GM12801 (cell line): ENCODE data around the gene TSC2.

Experiments used
- CTCF ChIP-seq: IDR thresholded peaks from one replicate; pipeline ENCODE4 v1.5.1; 2011; ENCODE audit warnings: control low read depth; ENCODE audit not compliant: insufficient read length; ENCODE audit errors: extremely low read depth

The TSC2 gene

DNA sequence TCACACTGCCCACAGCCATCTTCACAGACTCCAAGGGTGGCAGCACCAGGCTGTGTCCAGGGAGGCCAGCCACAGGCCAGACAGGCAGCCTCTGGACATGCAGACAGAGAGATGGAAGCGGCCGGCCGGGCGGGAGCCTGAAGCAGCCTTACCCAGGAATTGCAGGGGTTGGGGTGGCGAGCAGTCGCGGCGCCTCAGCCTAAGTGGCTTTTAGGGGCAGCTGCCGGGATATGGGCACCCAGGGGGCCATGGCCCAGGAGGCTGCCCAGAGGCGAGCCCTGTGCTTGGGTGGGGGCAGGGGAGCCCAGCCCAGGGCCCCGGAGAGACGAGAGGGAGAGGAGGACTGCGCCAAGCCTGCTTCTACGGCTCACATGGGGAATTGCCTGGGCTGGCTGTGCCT, 22.5 kb upstream of the TSC2 start:
- no peak for TF ChIP-seq CTCF

- no peak for TF ChIP-seq CTCF
Observed at GRCh38 chr16:2025878-2026460, 21.8 kb upstream of the TSC2 start.

DNA sequence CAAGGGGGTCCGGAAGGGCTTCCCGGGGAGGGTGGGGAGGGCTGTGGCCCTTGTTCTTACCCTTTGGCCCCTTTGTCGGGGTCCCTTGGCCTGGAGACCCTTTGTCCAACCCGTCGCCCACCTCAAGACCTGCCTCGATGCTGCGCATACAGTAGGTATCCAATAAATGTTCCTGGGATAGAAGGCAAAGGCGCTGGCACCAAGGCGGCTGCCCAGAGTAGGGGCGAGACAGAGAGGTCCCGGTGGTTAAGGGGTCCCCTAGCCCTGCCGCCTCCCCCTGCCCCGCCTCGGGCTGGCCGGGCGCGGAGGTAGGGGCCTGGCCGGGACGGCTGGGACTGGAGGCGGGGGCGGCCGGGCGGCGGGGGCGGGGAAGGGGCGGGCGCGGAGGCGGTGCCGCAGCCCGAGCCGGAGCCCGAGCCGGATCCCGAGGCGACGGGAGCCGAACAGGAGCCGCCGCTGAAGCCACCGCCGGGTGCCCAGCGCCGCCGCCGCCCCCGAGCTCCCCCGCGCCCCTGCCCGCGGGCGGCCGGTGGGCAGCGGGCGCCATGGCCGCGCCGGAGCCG, 21.2 kb upstream of the TSC2 start, which contains the start of gene NHERF2:
Gene NHERF2 (plus strand): TSS at position 442 of the 563 bp plus-strand sequence. CDS start 104 bp downstream, at position 546.
- no peak for TF ChIP-seq CTCF

GRCh38 chr16:2027024-2028010, 20.5 kb upstream of the TSC2 start:
- TF ChIP-seq CTCF: no peak

DNA sequence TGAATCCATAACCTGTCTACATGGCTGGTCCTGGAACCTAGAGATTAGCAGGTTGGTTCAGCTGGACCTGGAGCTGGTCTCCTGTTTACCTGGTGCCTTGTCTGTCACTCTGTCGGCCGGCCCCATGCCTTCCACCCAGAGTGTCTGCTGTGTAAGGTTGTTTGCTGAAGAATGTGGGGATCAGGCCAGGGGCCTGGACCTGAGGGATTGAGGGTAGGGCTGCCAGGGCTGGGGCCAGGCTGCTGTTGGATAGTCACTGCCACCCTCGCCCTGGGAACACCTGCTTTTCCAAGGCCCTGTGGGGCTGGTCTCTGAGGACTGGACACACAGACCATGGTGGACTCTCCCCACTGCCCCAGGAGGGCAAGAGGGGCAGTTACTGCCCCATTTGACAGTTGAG, 19.6 kb upstream of the TSC2 start:
- TF ChIP-seq CTCF: no peak

- TF ChIP-seq CTCF: no peak
Observed at GRCh38 chr16:2028620-2029220, 19.1 kb upstream of the TSC2 start.

- no peak for TF ChIP-seq CTCF
Observed at GRCh38 chr16:2029350-2029749, 18.4 kb upstream of the TSC2 start.
